ENCODE data around the gene NGEF. TPM values are rescaled to one million over a fixed set of nuclear protein-coding genes. Genes with fewer than 3 reads are reported as not detected.

The NGEF gene
- total RNA-seq, 1 donor from 2014 or later = 0.16 TPM

GRCh38 chr2:232896720-232897597 is 116.1 kb downstream of the NGEF start:
- H3K27ac ChIP-seq (replicated peaks) = no peak overlapping the region
- peaks cover 55% of the 10 kb centered on the region for H3K27me3 ChIP-seq (ENCODE audit: low read depth)
- no peaks in the 10 kb centered on the region for H3K4me1 ChIP-seq
- no peaks in the 10 kb centered on the region for H3K9me3 ChIP-seq (replicated peaks)
- no peak for TF ChIP-seq CTCF (IDR thresholded peaks at IDR 0.05; ENCODE audit: borderline replicate concordance)
- no peak overlapping the region for H3K4me3 ChIP-seq
- no peaks in the 10 kb centered on the region for H3K36me3 ChIP-seq
- no peak for DNase-seq
- intact Hi-C loops (cut with micrococcal nuclease) = no loop called here

DNA sequence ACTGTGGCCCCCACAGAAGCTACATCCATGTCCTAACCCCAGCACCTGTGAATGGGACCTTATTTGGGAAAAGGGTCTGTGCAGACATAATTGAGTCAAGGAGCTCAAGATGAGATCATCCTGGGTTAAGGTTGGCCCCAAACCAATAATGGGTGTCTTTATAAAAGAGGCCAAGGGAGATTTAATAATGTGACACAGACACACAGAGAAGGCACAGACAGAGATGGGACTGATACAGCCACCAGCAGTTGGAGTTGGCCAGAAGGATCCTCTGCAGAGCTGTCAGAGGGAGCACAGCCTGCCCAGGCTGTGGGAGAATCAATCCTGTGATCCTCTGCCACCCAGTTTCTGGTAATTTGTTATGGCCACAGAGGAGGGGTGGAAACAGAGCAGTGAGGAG is 116.9 kb downstream of the NGEF start:
- no peak for DNase-seq
- Histone ChIP-seq H3K27me3 (ENCODE audit: low read depth) (peaks cover 55% of the 10 kb centered on the region), H3K27ac (replicated peaks) (no peak overlapping the region), H3K4me3 (no peak overlapping the region), H3K4me1 (peaks cover 4% of the 10 kb centered on the region), H3K9me3 (replicated peaks) (no peaks in the 10 kb centered on the region), H3K36me3 (no peaks in the 10 kb centered on the region)
- intact Hi-C loops (cut with micrococcal nuclease) = no loop called here
- no peak for TF ChIP-seq CTCF (IDR thresholded peaks at IDR 0.05; ENCODE audit: borderline replicate concordance)

DNA sequence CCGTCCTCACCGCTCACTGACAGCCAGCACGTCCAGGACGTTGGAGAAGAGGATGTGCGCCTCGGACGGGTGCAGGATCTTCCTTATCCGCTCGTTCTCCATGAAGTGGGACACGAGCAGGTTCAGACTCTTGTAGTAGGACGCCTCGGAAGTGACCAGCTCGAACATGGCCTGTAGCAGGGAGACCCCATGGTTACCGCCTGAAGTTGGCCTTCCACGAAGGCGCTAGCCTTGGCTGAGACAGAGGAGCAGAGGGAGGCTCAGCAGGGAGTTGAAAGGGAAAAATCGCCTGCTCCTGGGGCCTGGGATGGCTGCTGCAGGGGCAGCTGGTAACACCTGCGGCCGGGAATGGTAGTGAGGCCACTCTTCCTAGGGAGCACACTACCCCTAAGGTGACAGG is 118.3 kb downstream of the NGEF start:
- no peaks in the 10 kb centered on the region for H3K9me3 ChIP-seq (replicated peaks)
- H3K27me3 ChIP-seq (ENCODE audit: low read depth) = peaks cover 63% of the 10 kb centered on the region
- TF ChIP-seq CTCF (IDR thresholded peaks at IDR 0.05; ENCODE audit: borderline replicate concordance) = no peak
- no peaks in the 10 kb centered on the region for H3K36me3 ChIP-seq
- H3K4me3 ChIP-seq = no peak overlapping the region
- peaks cover 7% of the 10 kb centered on the region for H3K4me1 ChIP-seq
- DNase-seq = no peak
- H3K27ac ChIP-seq (replicated peaks) = no peak overlapping the region
- intact Hi-C loops (cut with micrococcal nuclease) = no loop called here

DNA sequence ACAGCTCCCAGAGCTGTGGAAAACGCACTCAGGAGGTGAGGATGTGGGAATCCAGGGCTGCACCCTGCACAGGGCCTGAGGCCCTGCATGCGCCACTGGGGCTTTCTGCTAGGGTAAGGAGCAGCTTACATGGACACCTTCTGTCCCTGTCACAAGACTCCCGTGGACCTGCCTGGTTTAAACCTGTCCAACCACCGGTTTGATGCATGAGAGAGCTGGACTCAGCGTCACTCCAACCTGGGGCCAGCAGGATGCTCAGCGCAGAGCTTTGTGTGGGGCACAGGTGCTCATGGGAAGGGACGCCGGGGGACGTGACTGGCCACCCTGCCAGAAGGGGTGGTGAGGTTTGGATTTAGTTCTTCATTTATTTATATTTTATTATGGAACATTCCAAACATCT is 118.8 kb downstream of the NGEF start:
- intact Hi-C loops (cut with micrococcal nuclease) = no loop called here
- peaks cover 7% of the 10 kb centered on the region for H3K4me1 ChIP-seq
- H3K27ac ChIP-seq (replicated peaks) = no peak overlapping the region
- no peaks in the 10 kb centered on the region for H3K9me3 ChIP-seq (replicated peaks)
- no peak overlapping the region for H3K4me3 ChIP-seq
- DNase-seq = peak; percentile 8
- TF ChIP-seq CTCF (IDR thresholded peaks at IDR 0.05; ENCODE audit: borderline replicate concordance) = no peak
- peaks cover 68% of the 10 kb centered on the region for H3K27me3 ChIP-seq (ENCODE audit: low read depth)
- no peaks in the 10 kb centered on the region for H3K36me3 ChIP-seq

GRCh38 chr2:232893834-232894233 is 119.2 kb downstream of the NGEF start:
- Histone ChIP-seq H3K27ac (replicated peaks) (no peak overlapping the region), H3K9me3 (replicated peaks) (no peaks in the 10 kb centered on the region), H3K27me3 (ENCODE audit: low read depth) (peaks cover 73% of the 10 kb centered on the region), H3K4me3 (no peak overlapping the region), H3K36me3 (no peaks in the 10 kb centered on the region), H3K4me1 (peaks cover 7% of the 10 kb centered on the region)
- DNase-seq = peak; percentile 2
- intact Hi-C loops (cut with micrococcal nuclease) = no loop called here
- TF ChIP-seq CTCF (IDR thresholded peaks at IDR 0.05; ENCODE audit: borderline replicate concordance) = no peak

Measured in left ventricle myocardium inferior (tissue), 1 donor.